HepG2 (cell line): Measurements from ENCODE around the gene CEACAM8. TPM values are rescaled to one million over a fixed set of nuclear protein-coding genes. Genes with fewer than 3 reads are reported as not detected.

Experiments used
- ATM ChIP-seq: fragments of 450-650 bp; IDR thresholded peaks from 2 replicates; pipeline ENCODE4 v1.7.1; 2017; ENCODE audit warnings: mild to moderate bottlenecking, borderline replicate concordance
- CAMTA2 ChIP-seq: sonication (generic); formaldehyde crosslinking; IDR thresholded peaks from 2 replicates; pipeline ENCODE4 v1.4.0; 2020; ENCODE audit warnings: mild to moderate bottlenecking, missing genetic modification reagents, borderline replicate concordance
- CREB1 ChIP-seq, 2 experiments: fragments of 450-650 bp in 1 of 2; IDR thresholded peaks; 2 replicates each; pipeline ENCODE4 v1.6.1; 2016 to 2017; ENCODE audit warnings: control low read depth in 1 of 2, mild to moderate bottlenecking in 1 of 2, missing compliant biosample characterization in 1 of 2, missing genetic modification characterization in 1 of 2
- CTCF ChIP-seq: sonication (generic); formaldehyde crosslinking; IDR thresholded peaks from 2 replicates; pipeline ENCODE4 v1.5.0; 2020; ENCODE audit warnings: mild to moderate bottlenecking, missing genetic modification reagents, moderate library complexity
- GATA4 ChIP-seq: sonication (generic); IDR thresholded peaks from 2 replicates; pipeline ENCODE4 v1.6.1; 2016; ENCODE audit warnings: antibody characterized with exemption, low read depth, borderline replicate concordance
- GMEB1 ChIP-seq: sonication (generic); formaldehyde crosslinking; IDR thresholded peaks from 2 replicates; pipeline ENCODE4 v1.5.1; 2020; ENCODE audit warnings: missing genetic modification reagents, mild to moderate bottlenecking, borderline replicate concordance
- HNF4A ChIP-seq: sonication (generic); formaldehyde crosslinking; IDR thresholded peaks from 2 replicates; pipeline ENCODE4 v1.4.0; 2020; ENCODE audit warnings: missing genetic modification reagents
- MIER2 ChIP-seq: IDR thresholded peaks from 2 replicates; pipeline ENCODE4 v1.6.1; 2016; ENCODE audit warnings: missing biosample characterization, missing genetic modification reagents
- NCOA5 ChIP-seq: sonication (generic); formaldehyde crosslinking; IDR thresholded peaks from 2 replicates; pipeline ENCODE4 v1.4.0; 2020; ENCODE audit warnings: missing genetic modification reagents
- POLR2A ChIP-seq, 2 experiments: IDR thresholded peaks; 2 replicates each; pipeline ENCODE4 v1.6.1; 2011; ENCODE audit warnings: low read depth in 2 of 2, low read length in 2 of 2, mild to moderate bottlenecking in 1 of 2, moderate library complexity in 1 of 2; ENCODE audit not compliant: insufficient read depth in 1 of 2
- PRDM15 ChIP-seq: sonication (generic); formaldehyde crosslinking; IDR thresholded peaks from 2 replicates; pipeline ENCODE4 v1.4.0; 2020; ENCODE audit warnings: missing genetic modification reagents
- RFX5 ChIP-seq: IDR thresholded peaks from 2 replicates; pipeline ENCODE4 v1.6.1; 2011; ENCODE audit warnings: low read depth, low read length, improper control_type of control experiment
- SIX4 ChIP-seq: sonication (generic); formaldehyde crosslinking; IDR thresholded peaks from 2 replicates; pipeline ENCODE4 v1.4.0; 2020; ENCODE audit warnings: missing genetic modification reagents
- XRCC5 ChIP-seq: fragments of 200-400 bp; formaldehyde crosslinking; optimal IDR thresholded peaks from 2 replicates; pipeline ENCODE3; 2017; ENCODE audit warnings: mild to moderate bottlenecking, low read length
- ZBED4 ChIP-seq: sonication (generic); formaldehyde crosslinking; IDR thresholded peaks from 2 replicates; pipeline ENCODE4 v1.4.0; 2020; ENCODE audit warnings: missing genetic modification reagents, borderline replicate concordance
- ZNF333 ChIP-seq: sonication (generic); formaldehyde crosslinking; IDR thresholded peaks from 2 replicates; pipeline ENCODE4 v1.4.0; 2020; ENCODE audit warnings: mild to moderate bottlenecking, missing genetic modification reagents, borderline replicate concordance
- ZNF431 ChIP-seq: sonication (generic); formaldehyde crosslinking; IDR thresholded peaks from 2 replicates; pipeline ENCODE4 v1.9.0; 2022; ENCODE audit warnings: missing genetic modification reagents, low read depth, mild to moderate bottlenecking, borderline replicate concordance
- ZNF563 ChIP-seq: sonication (generic); formaldehyde crosslinking; IDR thresholded peaks from 2 replicates; pipeline ENCODE4 v1.8.0; 2022; ENCODE audit warnings: mild to moderate bottlenecking, moderate library complexity, missing genetic modification reagents
- ZNF629 ChIP-seq: sonication (generic); formaldehyde crosslinking; conservative IDR thresholded peaks from 2 replicates; pipeline ENCODE4 v1.5.0; 2020; ENCODE audit warnings: missing genetic modification reagents
- polyA plus RNA-seq, 8 experiments: library from polyadenylated mRNA; depleted of rRNA in 3 of 8; stranded (reverse) in 7 of 8; unstranded in 1 of 8; fragments of >200 nt; fragmentation: Illumina TruSeq in 4 of 8; extraction: Trizol in 4 of 8; gene quantifications; 2 replicates each; pipeline versions ENCODE4 v1.2.1 to v1.2.3, GENCODE V29; 2011 to 2016; ENCODE audit warnings: low read depth in 4 of 8, missing spikeins in 1 of 8, mixed read lengths in 1 of 8; ENCODE audit not compliant: insufficient read depth in 1 of 8
- total RNA-seq, 5 experiments: library from RNA; depleted of rRNA; stranded (reverse); fragments of >200 nt; fragmentation: Illumina TruSeq; extraction: Trizol; gene quantifications; 2 replicates each; pipeline ENCODE4 v1.2.3, GENCODE V29; 2016; ENCODE audit warnings: low read depth in 1 of 5

CEACAM8 gene
- total and polyA plus RNA-seq, 2 of the 13 experiments (the other 11 are each of a cell fraction or from before 2014, with no cell fraction given): not detected

- no peak for TF ChIP-seq CAMTA2 (CRISPR knock-in tag)
- TF ChIP-seq ZNF563 (CRISPR knock-in tag): no peak
- no peak for TF ChIP-seq RFX5
- no peak for TF ChIP-seq ZBED4 (CRISPR knock-in tag)
- TF ChIP-seq GATA4: no peak
- TF ChIP-seq CREB1 (IDR thresholded peaks at IDR 0.05): no peak
- TF ChIP-seq CREB1 (CRISPR knock-in tag; IDR thresholded peaks at IDR 0.05): no peak
- TF ChIP-seq ZNF333: no peak
- peak; percentile 33 for TF ChIP-seq XRCC5
- no peak for TF ChIP-seq POLR2A (IDR thresholded peaks at IDR 0.05; ENCODE audit: insufficient read depth in 1 of 2, low read depth in 2 of 2, low read length in 2 of 2)
- no peak for TF ChIP-seq PRDM15
- TF ChIP-seq SIX4 (CRISPR knock-in tag): no peak
- TF ChIP-seq ATM: no peak
- TF ChIP-seq CTCF: peak; percentile 88
- 0 out of 2 replicates have a peak, but pooled peaks have one; percentile 19 for TF ChIP-seq MIER2 (CRISPR knock-in tag)
- no peak for TF ChIP-seq ZNF431 (CRISPR knock-in tag)
- no peak for TF ChIP-seq GMEB1 (CRISPR knock-in tag)
- TF ChIP-seq NCOA5 (CRISPR knock-in tag): no peak
- TF ChIP-seq ZNF629 (CRISPR knock-in tag): no peak
- peak; percentile 42; the same call in 1 of the 2 replicates for TF ChIP-seq HNF4A (CRISPR knock-in tag)
These were observed 12.1 kb upstream of the CEACAM8 start (continued) for GRCh38 chr19:42606660-42607351.
